HG03565 (cell line): ENCODE results near the gene ACAD11.
A peak's percentile ranks its signal among the peaks of the same experiment; 100 is the strongest.

Experiments
- ATAC-seq: cut with Tn5 transposase; IDR thresholded peaks from one replicate; pipeline ENCODE4 v1.9.1; 2021; ENCODE audit warnings: mild to moderate bottlenecking, moderate library complexity; ENCODE audit not compliant: unreplicated experiment

Gene ACAD11

GRCh38 chr3:132555306-132556035 lies 104.1 kb downstream of the ACAD11 start:
- no peak for ATAC-seq

DNA sequence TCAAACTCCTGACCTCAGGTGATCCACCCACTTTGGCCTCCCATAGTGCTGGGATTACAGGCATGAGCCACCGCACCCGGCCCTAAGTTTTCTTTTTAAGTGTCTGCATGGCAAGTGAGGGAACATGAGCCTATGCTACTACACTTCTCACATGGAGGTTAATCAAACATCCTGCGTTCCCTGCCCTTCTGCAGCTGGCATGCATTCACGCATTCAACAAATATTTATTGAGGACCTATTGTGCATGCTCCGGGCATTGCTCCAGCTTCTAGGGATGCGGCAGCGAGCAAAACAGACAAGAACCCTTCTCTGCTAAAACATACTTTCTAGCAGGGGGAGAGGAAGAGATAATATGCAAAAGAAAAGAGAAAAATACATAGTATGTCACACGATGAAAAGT lies 105.2 kb downstream of the ACAD11 start:
- ATAC-seq, result no peak

DNA sequence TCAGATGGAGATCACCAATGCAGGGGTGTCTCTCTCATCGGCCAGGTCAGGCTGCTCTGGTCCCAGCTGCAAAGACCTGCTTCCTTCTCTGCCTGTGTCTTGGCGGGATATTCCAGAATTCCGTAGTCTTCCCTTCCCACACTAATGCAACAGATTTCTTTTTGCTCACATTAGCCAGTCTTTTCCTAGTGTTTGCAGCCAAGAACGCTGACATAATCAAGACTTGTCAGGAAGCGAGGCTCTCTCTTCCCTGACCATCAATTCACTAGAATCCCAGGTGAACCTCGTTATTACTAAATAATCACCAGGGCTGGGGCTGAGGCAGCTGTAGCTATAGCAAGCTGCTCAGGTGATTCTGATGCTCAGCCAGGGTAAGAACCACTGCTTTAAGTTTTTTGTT lies 105.8 kb downstream of the ACAD11 start:
- no peak for ATAC-seq

DNA sequence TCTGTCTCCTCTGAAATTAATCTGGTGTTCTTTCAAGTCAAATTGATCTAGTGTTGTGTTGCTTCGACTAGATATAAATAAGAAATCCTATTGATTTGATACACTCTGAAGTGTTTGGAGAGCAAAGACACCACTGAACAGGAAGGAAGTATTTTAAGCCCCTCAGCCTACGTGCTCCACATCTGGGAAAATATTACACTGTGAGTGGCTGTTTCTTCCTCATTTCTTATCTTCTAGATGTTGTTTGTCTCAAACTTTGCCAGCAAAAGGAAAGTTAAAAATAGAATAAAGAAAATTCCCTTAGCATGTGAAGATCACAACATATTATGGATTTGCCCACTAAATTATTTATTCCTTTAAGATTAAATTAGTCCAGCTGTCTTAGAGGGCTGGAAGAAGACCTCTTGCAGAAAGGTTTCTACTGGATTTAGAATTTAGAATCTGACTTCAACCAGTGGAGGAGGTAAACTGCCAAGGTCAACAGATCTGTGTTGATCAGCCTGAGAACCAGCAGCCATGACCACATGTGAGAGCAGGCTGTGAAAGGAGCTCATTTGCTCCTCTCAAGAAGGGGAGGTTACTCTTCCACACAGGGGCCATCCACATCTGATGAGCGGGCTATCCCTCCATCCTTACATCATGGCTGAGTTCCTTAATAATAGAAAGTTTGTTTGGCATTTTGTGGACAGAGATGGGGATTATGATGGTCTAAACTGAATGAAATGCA lies 108.9 kb downstream of the ACAD11 start:
- no peak for ATAC-seq

GRCh38 chr3:132549890-132550578 lies 109.6 kb downstream of the ACAD11 start:
- peak; percentile 85 for ATAC-seq

- no peak for ATAC-seq
These were observed 110.4 kb downstream of the ACAD11 start for GRCh38 chr3:132549169-132549568.

- no peak for ATAC-seq
These were observed 114.1 kb downstream of the ACAD11 start for GRCh38 chr3:132545471-132545870.

DNA sequence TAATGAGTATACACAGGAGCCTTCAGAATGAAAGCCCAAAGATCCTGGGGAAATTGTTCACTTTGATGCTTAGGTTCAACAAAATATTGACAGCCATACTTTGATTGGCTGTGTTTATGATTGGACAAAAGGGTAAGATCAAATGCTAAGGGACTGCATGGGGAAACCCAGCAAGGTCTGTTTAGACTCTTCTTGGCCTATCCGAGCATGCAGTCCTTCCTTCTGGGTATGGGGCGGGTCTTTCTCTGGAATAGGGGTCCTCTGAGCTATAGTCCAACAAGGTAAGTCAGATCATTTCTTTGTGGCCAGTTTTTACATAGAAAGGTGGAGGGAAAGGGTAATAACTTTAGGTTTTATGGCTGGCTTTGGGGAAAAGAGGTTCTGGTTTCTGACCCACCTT lies 115.5 kb downstream of the ACAD11 start:
- ATAC-seq, result no peak

DNA sequence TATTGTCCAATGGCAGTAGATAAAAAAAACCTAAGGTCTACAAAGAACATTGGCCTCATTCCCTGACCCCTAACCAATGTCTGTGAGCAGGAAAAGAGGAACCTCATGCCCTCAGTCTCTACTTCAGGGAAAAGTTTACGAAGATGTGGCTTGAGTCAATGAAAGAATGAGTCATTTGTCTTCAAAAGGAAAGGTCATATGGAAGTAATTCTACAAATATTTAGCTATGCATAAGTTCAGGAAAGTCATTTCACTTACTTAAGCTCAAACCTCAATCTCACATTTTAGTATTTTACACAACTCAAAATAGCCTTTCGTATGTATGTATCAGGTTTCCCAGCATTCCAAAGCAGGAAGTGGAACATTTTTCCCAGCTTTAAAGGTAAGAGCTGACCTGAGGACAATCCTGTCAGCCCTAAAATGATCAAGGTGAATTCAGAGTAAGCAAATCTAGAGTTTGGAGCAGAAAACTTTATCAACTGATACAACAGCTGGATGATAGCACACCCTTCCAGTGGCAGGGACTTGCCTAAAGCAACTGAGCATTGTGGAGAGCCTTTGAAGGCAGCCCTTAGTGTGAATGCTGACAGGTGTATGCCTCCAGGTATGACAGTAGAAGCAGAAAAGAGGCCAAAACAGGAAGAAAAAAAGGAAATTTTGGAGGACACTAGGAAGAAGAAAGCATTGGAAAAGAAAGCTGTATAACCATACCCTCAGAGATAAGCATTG lies 116.4 kb downstream of the ACAD11 start:
- no peak for ATAC-seq

- ATAC-seq, result no peak
These were observed 117.0 kb downstream of the ACAD11 start for GRCh38 chr3:132542577-132542976.

DNA sequence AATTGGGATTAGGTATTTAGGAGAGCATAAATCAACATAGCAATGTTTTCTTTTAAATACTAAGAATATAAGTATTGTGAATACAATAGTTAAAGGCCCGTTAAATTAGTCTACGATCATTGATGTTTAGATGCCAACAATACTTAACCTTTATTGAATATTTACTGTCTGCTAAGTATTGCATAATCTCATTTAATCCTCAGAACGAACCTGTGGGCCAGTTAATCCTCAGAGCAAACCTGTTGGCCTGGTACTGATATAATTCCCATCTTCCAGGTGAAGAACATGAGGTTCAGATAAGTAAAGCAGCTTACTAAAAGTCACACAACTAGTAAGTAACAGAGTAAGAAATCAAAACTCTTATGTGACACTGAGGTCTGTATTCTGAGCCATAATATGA lies 119.9 kb downstream of the ACAD11 start:
- ATAC-seq, result no peak

DNA sequence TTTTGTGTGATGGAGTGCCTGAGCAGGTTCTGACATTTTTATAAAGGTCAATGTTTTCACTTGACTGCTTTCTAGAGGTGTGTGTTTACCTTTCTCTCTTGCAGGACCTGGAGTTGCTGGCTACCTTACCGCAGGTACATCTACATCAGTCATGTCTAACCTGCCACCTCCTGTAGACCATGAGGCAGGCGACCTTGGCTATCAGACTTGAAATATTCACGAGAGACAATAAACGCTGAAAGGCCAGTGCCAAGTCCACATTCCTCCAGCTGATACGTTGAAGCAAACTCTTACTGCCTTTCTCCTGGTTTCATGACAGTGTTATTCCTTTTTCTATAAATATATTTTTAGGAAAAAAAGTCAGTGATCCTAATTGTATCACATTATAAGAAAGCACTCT lies 121.5 kb downstream of the ACAD11 start:
- ATAC-seq, result no peak

DNA sequence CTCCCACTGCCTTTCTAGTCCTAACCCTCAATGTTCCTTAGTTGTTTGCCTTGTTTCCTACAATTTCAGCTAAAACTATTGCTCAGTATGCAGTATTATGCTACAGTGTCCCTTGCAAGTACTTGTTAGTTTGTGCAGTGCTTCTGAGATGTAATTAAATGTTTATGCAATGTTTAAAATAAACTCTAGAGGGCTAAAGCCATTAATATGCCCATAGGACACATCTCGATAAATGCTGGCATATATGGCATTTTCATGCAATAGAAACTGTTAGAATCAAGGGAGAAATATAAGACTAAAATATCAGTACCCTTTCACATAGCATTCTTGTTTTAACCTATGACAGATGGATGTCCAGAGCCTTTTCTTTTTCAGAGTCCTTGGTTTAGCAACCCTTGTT lies 122.3 kb downstream of the ACAD11 start:
- no peak for ATAC-seq

- ATAC-seq, result no peak
These were observed 123.0 kb downstream of the ACAD11 start for GRCh38 chr3:132536442-132537153.

GRCh38 chr3:132535575-132536441 lies 123.8 kb downstream of the ACAD11 start:
- peak; percentile 54 for ATAC-seq

DNA sequence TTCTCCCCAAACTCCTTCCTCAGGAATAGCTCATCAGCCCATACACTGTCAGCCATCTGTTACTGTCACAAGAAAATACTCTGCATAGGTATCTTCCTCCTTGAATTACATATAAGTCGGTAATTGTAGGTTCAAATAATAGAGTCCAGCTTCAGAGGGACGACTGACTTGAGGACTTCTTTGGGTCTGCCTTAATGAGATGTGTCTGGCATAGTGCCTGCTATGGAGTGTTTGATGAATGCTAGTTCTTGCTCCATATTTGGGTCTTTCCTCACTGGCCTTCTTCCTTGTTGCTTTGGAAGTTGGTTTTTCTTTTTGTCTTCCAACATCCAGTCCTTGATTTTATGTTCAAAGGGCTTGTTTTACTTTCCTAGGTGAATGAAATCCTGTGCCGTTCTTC lies 129.0 kb downstream of the ACAD11 start:
- no peak for ATAC-seq

DNA sequence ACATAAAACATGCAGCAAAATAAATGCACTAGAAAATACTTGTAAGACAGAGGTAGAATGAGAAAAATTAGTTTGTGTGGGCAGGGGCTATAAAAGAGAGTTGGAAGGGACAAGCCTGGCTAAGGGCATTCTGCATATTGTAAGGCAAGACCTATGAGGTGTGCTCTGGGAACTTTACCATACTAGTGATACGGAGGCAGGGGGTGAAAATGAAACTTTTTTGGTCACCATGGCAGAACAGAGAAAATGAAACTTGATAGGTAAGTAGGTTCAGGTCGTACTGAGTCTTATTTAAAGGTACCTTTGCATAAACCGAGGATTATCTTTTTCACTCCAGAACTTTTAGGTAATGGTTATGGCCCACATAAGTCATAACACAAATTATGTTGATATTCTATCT lies 137.3 kb downstream of the ACAD11 start:
- peak; percentile 89 for ATAC-seq

DNA sequence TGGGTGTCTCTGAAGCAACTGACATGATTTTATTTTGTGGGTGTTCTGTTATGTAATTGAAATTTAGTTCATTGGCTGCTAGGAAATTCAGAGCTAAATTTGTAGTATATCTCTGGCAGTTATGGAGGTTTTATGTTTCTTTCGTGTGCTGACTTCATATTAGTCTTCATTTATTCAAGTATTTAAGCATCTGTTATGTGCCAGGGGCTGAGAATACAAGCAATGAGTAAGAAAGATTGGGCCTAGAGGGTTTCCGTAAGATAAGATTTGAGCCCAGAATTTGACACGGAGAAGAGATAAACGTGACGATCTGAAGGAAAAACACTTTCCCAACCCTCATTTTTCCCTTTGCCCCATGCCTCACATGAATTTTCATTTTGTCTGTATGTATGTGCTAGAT lies 137.7 kb downstream of the ACAD11 start:
- ATAC-seq, result no peak

DNA sequence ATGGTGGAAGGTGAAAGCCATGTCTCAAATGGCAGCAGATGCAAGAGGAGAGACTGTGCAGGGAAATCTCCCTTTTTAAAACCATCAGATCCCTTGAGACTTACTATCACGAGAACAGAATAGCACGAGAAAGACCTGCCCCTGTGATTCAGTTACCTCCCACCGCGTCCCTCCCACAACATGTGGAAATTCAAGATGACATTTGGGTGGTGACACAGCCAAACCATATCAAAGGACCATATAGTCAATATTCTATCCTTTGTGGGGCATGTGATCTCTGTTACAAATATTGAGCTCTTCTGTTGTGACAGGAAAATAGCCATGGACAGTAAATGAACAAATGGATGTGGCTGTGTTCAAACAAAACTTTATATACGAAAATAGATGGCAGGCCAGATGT lies 139.7 kb downstream of the ACAD11 start:
- ATAC-seq, result no peak

DNA sequence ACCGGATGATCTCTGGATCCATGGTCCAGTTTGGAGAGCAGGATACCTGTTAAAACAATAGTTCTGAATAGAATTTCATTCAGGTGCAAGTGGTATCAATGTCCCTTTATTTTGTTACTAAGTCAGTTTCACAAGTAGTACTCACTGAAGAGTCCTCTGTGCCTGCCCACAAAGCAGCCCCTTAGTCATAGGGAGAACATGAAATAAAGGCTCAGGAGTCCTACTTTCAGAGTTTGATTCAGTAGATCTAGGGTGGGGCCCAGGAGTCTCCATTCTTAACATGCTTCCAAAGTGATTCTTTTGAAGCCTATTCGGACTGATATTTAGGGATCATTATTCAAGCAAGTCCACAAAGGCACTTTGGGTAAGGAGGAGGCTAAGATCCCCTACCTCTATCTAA lies 142.3 kb downstream of the ACAD11 start:
- no peak for ATAC-seq
